CD4-positive, alpha-beta T cell treated with Interleukin-15 for 4 hours (primary cell): ENCODE data around the gene DENND1A.
"Not testable (repeated sequence)": the region's sequence is repeated elsewhere in the genome, so short reads cannot be mapped to it uniquely, and the experiment has no call there.

Experiments used
- DNase-seq: peaks from one replicate; pipeline ENCODE4 v3.0.0-alpha.2; 2020; ENCODE audit warnings: low spot score

DENND1A gene

GRCh38 chr9:123815856-123816255 is 114.1 kb downstream of the DENND1A start:
- not testable (repeated sequence) for DNase-seq

DNA sequence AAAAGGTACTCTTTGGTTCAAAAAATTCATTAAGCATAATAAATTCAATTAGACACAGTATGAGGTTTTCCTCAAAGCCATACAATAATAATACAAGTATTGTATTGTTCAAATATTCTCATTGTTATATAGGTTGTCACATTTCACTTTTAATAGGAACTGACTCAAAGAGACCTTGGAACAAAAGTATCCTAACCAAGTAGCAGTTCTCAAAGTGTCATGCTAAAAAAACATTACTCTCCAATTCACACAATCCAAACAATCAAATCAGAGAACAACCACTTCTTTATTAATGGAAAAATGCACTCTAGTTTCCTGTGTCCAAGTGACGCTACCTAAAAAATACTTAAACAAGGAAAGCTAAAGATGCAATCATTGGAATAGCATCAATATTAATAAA is 115.4 kb downstream of the DENND1A start:
- DNase-seq: no peak

- no peak for DNase-seq
These were observed 116.9 kb downstream of the DENND1A start for GRCh38 chr9:123812984-123813383.

- DNase-seq: no peak
These were observed 122.7 kb downstream of the DENND1A start for GRCh38 chr9:123807251-123807650.

GRCh38 chr9:123806829-123807228 is 123.1 kb downstream of the DENND1A start:
- no peak for DNase-seq

- no peak for DNase-seq
These were observed 131.7 kb downstream of the DENND1A start for GRCh38 chr9:123798195-123798594.

GRCh38 chr9:123796618-123797484 is 133.1 kb downstream of the DENND1A start:
- DNase-seq: no peak

- DNase-seq: no peak
These were observed 133.8 kb downstream of the DENND1A start for GRCh38 chr9:123796094-123796493.

DNA sequence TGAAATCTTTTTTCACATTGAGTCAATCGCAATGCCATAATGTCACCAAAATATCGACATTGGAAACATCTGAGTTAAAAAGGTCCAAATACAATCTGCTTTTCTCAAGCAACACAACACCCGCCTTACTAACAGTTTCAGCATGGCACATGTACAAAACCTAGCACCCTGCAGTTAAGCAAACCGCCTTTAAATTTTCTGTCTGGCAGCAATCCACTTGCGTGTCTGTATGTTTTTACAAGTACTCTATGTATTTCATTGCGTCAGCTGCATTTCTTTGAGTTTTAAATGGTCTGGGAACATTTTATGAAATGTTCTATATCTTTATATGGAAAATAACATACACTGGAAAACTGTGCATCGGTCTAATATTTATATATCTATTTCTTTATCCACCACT is 134.6 kb downstream of the DENND1A start:
- DNase-seq: no peak

DNA sequence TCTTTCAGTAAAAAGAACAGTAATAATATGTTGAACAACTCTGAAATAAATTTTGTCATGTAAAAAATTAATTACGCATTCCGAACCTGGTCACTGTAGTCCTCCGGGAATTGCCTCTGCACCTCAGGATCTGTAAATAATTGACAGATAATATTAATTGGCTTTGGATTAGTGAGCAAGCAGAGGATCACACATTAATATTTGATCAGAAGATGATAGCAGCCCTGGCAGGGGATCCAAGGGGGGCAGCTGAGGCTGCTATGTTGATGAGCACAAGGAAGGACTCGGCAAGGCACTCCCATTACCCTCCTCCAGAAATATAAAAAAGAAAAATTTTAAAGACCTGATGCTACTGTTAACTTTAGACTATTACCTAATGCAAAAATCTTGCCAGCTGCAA is 137.4 kb downstream of the DENND1A start:
- no peak for DNase-seq

DNA sequence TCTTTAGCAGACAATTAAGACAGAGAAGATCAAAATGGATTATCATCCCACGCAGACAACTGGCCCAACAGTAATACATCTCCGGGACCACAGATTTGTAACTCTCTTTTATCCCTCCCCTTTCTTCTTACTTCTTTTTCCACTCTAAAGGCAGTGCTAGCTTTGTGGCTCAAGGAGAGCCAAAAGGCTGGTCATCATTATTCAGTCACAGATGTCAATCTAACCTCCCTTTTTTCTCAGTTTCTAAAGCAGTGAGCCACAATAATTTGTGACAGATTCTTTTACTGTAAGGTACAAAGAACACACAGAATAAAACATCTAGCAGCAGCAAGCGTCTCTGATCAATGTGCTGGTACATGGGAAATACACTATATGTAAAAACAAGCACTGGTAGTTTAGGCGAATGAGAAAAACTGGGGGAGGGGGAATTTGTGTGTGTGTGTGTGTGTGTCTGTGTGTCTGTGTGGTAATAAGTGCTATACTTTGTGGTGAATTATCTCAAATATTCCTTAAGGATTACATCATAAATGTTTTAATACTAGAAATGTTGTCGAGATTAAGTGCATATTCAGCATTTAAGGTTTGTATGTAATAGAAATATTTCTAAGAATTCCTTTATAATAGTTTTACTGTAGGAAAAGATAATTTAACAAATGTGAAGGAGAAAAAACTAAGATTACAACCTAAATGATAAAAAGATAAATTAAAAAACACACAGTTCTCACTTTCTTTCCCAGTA is 140.2 kb downstream of the DENND1A start:
- DNase-seq: no peak

DNA sequence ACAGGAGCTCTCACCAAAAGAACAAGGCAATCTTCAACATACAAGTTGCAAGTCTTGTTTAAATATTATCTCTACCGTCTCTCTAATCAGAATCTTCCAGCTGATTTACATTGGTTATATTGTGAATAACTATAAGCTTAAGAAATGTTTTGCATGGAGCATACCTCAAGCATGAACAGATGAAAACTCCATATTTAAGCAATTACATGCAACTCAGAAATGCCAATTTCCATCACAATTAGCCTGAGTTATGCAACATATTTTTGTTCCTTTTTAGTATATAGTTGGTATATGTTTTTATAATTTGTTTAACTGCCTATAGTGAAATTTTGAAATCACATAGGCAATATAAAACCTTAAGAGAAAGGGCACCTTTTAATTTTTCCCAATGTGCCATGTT is 142.5 kb downstream of the DENND1A start:
- no peak for DNase-seq

- no peak for DNase-seq
These were observed 145.4 kb downstream of the DENND1A start for GRCh38 chr9:123784518-123784917.

- DNase-seq: no peak
These were observed 151.6 kb downstream of the DENND1A start for GRCh38 chr9:123778232-123778902.

DNA sequence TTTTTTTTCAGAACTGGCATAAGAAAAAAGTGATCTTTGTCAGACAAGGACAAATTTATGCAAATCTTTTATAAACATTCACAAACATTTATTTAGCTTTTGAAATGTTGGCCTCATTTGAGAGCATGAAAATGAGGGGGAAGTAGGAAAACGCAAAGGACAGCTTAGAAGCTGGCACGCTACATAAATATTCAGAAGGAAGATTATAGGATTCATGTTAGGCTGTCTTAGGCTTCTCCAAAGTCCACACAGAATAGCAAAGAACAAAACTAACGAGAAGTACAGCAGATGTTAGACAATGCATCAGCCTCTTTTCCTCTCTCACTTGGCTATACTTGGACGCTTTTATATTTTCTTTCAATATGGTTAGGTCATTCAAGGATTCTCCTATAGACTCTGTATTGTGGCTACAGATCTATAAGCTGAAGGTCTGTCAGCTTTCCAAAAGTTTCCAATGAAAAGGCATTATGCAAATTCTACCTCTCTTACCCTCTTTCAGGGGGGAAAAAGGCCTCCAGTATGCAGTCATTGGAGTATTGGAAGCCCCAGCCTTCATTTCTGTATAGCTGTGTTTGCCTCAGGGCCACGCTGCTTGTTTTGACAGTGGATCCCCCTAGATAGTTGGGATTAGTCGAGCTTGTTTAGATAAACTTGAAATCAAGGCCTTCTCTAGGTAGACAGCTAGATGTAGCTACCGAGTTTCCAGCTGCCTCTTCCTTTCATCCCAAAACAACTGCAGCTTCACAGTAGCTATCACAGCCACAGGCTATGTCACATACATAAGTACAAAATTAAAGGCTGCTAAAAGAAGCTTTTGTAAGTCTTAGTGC is 153.0 kb downstream of the DENND1A start:
- DNase-seq: no peak

GRCh38 chr9:123775289-123776284 is 154.3 kb downstream of the DENND1A start:
- DNase-seq: no peak

GRCh38 chr9:123773783-123774182 is 156.1 kb downstream of the DENND1A start:
- no peak for DNase-seq

- DNase-seq: no peak
These were observed 157.0 kb downstream of the DENND1A start for GRCh38 chr9:123772967-123773366.

DNA sequence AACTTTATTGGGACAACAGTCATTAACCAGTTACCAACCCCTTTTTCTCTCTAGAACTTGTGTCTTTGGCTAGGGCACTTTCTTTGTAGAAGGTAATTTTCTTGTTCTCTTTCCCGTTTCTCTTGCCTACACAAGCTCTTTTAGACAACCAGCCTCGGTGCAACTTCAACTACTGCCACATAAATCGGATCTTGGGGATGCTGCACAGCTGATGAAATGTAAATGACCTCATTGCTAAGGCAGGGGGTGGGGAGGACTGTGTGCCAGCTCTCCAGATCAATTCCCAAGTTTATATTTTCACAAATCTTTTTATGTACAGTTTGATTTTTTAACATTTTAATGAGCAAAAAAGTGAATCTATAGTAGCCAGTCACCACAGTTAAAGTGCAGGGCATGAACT is 157.6 kb downstream of the DENND1A start:
- no peak for DNase-seq

GRCh38 chr9:123771690-123772089 is 158.2 kb downstream of the DENND1A start:
- no peak for DNase-seq

GRCh38 chr9:123769719-123770118 is 160.2 kb downstream of the DENND1A start:
- DNase-seq: no peak
